ENCODE results near the gene KRT12.
"Not testable (repeated sequence)": the region's sequence is repeated elsewhere in the genome, so short reads cannot be mapped to it uniquely, and the experiment has no call there.

KRT12 gene

DNA sequence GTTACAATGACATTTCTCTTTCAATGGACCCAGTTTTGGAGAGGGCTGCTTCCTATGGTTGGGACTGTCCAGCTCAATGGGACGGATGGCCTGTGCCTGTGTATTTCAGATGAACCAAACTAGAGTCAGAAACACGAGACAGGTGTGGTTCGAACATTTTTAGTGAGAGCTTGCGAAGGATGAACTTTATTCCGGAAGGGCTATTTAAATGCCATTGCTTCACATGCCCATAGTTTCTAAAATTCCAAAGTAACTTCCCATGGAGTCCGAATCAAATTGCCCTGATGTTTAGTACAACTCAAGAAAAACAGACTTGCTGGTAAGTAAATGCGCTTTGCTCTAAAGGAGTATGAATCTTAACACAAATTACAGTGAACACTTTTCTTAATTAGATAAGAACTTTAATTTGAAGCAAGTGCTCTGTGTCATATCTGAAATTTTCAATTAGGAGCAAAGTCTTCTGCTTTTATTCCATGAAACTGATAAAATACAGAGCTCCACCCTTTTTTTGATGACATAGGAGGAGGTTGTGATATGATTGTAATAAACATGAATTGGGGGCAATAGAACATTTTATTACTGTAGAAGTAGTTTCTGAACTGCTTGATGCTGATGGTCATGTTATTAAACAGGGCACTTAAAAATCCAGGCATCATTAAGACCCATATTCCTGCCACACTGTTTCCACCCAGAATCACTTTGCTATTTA, 16.8 kb upstream of the KRT12 start:
- no peak for DNase-seq (ENCODE audit: low read depth in 2 of 2)

- no peak for DNase-seq (ENCODE audit: low read depth in 2 of 2)
These were observed 16.0 kb upstream of the KRT12 start for GRCh38 chr17:40883031-40883430.

DNA sequence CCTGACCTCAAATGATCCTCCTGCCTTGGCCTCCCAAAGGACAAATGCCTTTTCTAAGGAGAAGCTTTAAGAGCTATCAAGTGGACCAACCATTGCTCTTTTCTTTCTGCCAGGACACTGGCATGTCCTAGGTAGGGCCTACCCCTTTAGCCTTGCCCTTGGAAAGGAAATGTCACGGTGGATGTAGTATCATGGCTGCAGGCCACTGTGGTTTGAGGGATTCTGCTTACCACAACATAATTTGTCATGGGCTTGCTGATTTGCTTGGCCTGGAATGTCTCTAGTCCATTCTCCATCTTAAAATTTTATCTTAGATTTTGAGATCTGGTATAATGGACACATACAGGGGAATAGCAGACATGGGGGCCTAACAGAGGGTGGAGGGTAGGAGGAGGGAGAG, 12.0 kb upstream of the KRT12 start:
- DNase-seq (ENCODE audit: low read depth in 2 of 2) = no peak

DNA sequence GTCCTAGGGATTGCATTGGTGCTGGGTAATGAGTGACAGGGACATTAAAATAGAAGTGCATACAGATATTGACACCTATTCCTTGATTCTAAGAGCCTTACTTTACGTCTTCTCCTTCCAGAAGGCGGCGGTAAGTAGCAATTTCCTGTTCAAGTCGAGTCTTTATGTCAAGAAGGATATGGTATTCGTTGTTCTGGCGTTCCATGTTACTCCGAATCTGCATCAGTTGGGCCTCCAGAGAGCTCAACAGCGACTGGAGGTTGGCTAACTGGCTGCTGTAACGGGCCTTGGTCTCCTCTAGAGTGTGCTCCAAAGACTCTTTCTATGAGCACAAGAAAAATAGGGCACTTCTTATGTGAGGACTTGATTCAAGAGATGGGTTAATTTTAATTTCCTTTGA, 11.0 kb upstream of the KRT12 start:
- DNase-seq (ENCODE audit: low read depth in 2 of 2) = no peak

GRCh38 chr17:40873801-40874200, 6.8 kb upstream of the KRT12 start:
- DNase-seq (ENCODE audit: low read depth in 2 of 2) = no peak

- no peak for DNase-seq (ENCODE audit: low read depth in 2 of 2)
These were observed 6.2 kb upstream of the KRT12 start for GRCh38 chr17:40873255-40873654.

- no peak for DNase-seq (ENCODE audit: low read depth in 2 of 2)
These were observed 5.4 kb upstream of the KRT12 start for GRCh38 chr17:40872416-40872815.

DNA sequence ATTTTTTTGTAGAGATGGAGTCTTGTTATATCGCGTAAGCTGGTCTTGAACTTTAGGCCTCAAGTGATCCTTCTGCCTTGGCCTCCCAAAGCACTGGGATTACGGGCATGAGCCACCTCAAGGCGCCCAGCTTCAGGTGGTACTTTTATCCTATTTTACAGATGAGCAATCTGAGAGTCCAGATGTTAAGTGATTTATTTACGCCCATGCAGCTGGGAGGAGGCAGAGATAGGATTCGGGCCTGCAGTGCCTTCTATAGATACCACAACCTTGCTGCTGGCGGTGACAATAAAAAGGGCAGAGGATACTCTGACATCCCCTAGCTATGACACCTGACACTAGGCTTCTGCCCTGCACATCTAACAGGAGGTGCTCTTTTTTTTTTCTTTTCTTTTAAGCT, 4.3 kb upstream of the KRT12 start:
- no peak for DNase-seq (ENCODE audit: low read depth in 2 of 2)

- no peak for DNase-seq (ENCODE audit: low read depth in 2 of 2)
These were observed 3.1 kb upstream of the KRT12 start for GRCh38 chr17:40870136-40870535.

DNA sequence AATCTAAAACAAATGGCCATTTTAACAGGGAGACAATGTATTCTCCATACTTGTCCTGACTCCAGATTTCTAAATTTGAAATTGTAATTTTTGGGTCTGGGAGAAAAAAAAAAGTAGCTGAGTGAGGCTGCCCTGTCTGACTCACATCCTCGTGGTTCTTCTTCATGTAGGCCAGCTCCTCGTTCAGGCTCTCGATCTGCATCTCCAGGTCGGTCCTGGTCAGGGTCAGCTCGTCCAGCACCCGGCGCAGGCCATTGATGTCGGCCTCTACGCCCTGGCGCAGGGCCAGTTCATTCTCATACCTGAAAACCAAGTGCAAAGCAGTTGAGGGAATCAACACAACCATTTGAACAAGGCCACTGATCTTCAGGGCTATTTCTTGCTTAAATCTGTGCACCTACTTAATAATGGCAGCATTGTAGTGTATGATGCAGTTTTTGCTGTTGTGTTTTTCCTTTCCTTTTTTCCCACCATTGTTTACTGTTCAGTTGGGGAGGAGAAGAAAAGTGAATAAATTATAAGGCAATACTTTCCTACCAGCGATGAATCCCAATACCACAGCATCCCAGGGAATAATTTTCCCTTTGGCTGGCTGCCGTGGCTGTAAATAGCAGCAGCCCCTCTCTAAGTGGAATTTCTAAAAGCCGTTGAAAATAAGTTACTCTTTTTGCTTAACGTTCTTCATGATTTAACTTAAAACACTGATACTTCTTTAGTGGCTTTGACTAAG, 2.2 kb downstream of the KRT12 start:
- DNase-seq (ENCODE audit: low read depth in 2 of 2) = no peak

- no peak for DNase-seq (ENCODE audit: low read depth in 2 of 2)
These were observed 3.9 kb downstream of the KRT12 start for GRCh38 chr17:40862985-40863733.

DNA sequence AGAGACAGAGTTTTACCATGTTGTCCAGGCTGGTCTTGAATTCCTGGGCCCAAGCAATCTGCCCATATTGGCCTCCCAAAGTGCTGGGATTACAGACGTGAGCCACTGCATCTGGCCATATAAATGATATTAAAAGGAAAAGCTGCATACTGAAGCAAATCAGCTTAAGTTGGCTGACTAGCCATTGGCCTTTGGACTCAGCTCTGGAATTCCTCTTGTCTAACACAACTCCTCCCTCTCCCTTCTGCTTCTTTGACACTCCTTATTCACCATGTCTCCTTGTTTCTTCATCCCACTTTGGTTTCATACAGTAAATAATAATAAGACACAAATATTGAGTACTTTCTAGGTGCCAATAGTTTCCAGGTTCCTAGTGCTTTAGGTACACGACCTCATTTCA, 7.5 kb downstream of the KRT12 start:
- no peak for DNase-seq (ENCODE audit: low read depth in 2 of 2)

- not testable (repeated sequence) for DNase-seq (ENCODE audit: low read depth in 2 of 2)
These were observed 8.4 kb downstream of the KRT12 start for GRCh38 chr17:40858667-40859066.

- no peak for DNase-seq (ENCODE audit: low read depth in 2 of 2)
These were observed 9.5 kb downstream of the KRT12 start for GRCh38 chr17:40857535-40857934.

- DNase-seq (ENCODE audit: low read depth in 2 of 2) = no peak
These were observed 12.7 kb downstream of the KRT12 start for GRCh38 chr17:40854175-40854814.

- DNase-seq (ENCODE audit: low read depth in 2 of 2) = no peak
These were observed 14.7 kb downstream of the KRT12 start for GRCh38 chr17:40852364-40852763.

DNA sequence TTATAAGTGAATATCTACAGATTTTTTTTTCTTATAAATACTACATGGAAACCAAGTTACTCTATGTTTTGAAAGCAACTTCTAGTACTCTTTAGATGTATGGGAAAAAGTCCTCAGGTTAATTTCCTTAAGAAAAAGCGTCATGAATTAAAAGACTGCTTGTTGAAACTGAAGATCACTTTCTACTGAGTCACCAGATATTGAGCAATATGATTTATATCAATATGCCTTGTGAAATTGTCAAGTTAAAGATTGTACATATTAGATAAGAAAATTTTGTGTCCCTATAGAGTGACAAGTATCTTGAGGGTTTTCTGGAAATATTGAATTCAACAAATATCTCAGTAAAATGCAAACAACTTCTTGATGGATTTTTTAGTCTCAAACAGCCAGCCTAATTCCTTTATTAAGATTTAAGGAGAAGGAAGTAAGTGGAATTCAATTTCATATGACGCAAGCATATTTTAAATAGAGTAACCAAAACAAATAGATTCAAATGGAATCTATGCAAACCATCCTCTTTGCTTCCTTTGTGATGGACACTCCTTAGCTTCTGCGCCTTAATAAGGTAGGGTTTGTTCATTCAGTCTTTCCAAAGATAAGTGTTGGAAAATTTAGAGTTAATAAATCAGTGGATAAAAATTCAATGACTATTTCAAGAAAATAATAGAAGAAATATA, 16.6 kb downstream of the KRT12 start:
- no peak for DNase-seq (ENCODE audit: low read depth in 2 of 2)

DNA sequence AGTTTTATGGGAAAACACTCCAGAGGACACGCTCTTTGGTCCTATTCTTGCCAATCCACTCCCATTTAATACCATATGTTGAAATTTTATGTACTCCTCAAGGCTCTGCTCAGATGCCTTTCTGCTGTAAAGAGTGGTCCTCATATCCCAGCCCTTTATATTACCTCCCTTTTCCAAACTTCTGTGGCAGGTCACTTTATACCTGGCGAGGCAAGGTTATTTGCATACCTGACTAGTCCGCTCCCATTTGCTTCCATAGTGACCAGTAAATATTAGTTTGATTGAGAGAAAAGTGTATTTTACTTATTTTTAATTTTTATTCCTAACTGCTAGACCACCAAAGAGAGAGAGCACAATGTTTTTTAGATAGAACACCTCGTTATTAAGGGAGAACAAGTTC, 17.3 kb downstream of the KRT12 start:
- DNase-seq (ENCODE audit: low read depth in 2 of 2) = no peak

- no peak for DNase-seq (ENCODE audit: low read depth in 2 of 2)
These were observed 18.3 kb downstream of the KRT12 start for GRCh38 chr17:40848583-40849235.

- no peak for DNase-seq (ENCODE audit: low read depth in 2 of 2)
These were observed 20.4 kb downstream of the KRT12 start for GRCh38 chr17:40846515-40847144.

GRCh38 chr17:40844671-40845107, 22.3 kb downstream of the KRT12 start:
- no peak for DNase-seq (ENCODE audit: low read depth in 2 of 2)
